GM19372 (cell line): ENCODE results near the gene LRRC32.
"Not testable (repeated sequence)": the region's sequence is repeated elsewhere in the genome, so short reads cannot be mapped to it uniquely, and the experiment has no call there.

Source experiments
- ATAC-seq: cut with Tn5 transposase; IDR thresholded peaks from one replicate; pipeline ENCODE4 v1.9.1; 2021; ENCODE audit warnings: mild to moderate bottlenecking, low read depth, moderate library complexity; ENCODE audit not compliant: unreplicated experiment

LRRC32 gene

GRCh38 chr11:76654298-76654851 lies 16.2 kb downstream of the LRRC32 start:
- no peak for ATAC-seq

GRCh38 chr11:76653674-76654284 lies 16.8 kb downstream of the LRRC32 start:
- ATAC-seq: no peak

- no peak for ATAC-seq
These were observed 17.4 kb downstream of the LRRC32 start for GRCh38 chr11:76653012-76653673.

- no peak for ATAC-seq
These were observed 20.6 kb downstream of the LRRC32 start for GRCh38 chr11:76649851-76650372.

- no peak for ATAC-seq
These were observed 21.5 kb downstream of the LRRC32 start for GRCh38 chr11:76649011-76649410.

- no peak for ATAC-seq
These were observed 22.5 kb downstream of the LRRC32 start for GRCh38 chr11:76648061-76648460.

- no peak for ATAC-seq
These were observed 23.5 kb downstream of the LRRC32 start for GRCh38 chr11:76646882-76647534.

- no peak for ATAC-seq
These were observed 26.0 kb downstream of the LRRC32 start for GRCh38 chr11:76644591-76644990.

- not testable (repeated sequence) for ATAC-seq
These were observed 26.8 kb downstream of the LRRC32 start for GRCh38 chr11:76643711-76644110.

GRCh38 chr11:76642341-76642740 lies 28.2 kb downstream of the LRRC32 start:
- no peak for ATAC-seq

- ATAC-seq: no peak
These were observed 28.6 kb downstream of the LRRC32 start for GRCh38 chr11:76641905-76642304.

- ATAC-seq: no peak
These were observed 30.0 kb downstream of the LRRC32 start for GRCh38 chr11:76640501-76640900.

GRCh38 chr11:76639621-76640020 lies 30.9 kb downstream of the LRRC32 start:
- ATAC-seq: no peak

- no peak for ATAC-seq
These were observed 32.0 kb downstream of the LRRC32 start for GRCh38 chr11:76638270-76639197.

- no peak for ATAC-seq
These were observed 32.9 kb downstream of the LRRC32 start for GRCh38 chr11:76637491-76638269.

GRCh38 chr11:76636826-76637460 lies 33.6 kb downstream of the LRRC32 start:
- no peak for ATAC-seq

GRCh38 chr11:76635991-76636738 lies 34.4 kb downstream of the LRRC32 start:
- ATAC-seq: no peak

- no peak for ATAC-seq
These were observed 35.7 kb downstream of the LRRC32 start for GRCh38 chr11:76634886-76635285.
